ENCODE measurements around the gene PBLD. TPM values are rescaled to one million over a fixed set of nuclear protein-coding genes. Genes with fewer than 3 reads are reported as not detected.
"Not testable (repeated sequence)": the region's sequence is repeated elsewhere in the genome, so short reads cannot be mapped to it uniquely, and the experiment has no call there.

Gene PBLD
- total RNA-seq, 4 donors from 2014 or later = 2.0 to 3.6 (median 2.8) TPM

DNA sequence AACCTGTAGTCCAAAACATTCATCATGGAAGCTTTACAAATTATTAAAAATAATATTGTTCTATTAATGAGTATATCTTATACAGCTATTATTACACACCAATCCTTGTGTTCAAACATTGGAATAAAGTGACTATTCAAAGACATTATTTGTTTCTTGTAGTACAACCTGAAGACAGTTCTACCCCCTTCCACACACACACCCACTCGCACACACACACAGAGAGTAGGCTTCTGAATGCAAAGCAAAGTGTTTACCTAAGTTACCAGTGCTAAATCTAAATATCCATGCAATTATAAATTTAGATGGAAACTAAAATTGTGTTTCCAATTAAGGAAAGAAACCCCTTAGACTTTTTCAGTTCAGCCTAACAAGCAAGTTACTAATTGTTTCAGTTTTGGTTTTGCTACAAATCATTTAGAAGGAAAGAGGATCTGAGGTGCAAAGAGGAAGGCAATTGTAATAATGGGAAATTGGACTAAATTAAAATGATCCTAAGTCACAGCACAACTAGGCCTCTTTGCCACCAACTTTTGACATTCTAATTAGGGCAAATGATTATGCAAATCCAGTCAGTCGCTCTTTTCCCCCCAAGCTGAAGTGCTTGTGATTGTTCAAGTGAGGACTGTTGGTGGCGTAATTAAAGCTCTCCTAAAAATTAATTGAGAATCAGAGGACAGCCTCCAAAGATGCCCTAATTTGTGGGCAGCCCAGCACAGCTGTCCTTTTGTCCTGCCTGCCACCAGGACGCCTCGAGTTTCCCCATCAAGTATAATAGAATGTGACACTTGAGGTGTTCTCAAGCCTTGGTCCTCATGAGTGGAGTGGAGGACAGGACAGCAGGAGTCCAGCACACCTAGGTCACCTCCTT is 80.9 kb downstream of the PBLD start:
- intact Hi-C loops (cut with DNase I; ENCODE audit: low total_unique reads) = no loop called here
- H3K4me3 ChIP-seq (ENCODE audit: low read depth, poor library complexity, severe bottlenecking) = no peak overlapping the region
- 79 to 83% methylated on average over 5 of the region's 5 CpGs for WGBS, 2 donors
- no peak for TF ChIP-seq POLR2A (IDR thresholded peaks at IDR 0.05)
- TF ChIP-seq, protein P1, sequence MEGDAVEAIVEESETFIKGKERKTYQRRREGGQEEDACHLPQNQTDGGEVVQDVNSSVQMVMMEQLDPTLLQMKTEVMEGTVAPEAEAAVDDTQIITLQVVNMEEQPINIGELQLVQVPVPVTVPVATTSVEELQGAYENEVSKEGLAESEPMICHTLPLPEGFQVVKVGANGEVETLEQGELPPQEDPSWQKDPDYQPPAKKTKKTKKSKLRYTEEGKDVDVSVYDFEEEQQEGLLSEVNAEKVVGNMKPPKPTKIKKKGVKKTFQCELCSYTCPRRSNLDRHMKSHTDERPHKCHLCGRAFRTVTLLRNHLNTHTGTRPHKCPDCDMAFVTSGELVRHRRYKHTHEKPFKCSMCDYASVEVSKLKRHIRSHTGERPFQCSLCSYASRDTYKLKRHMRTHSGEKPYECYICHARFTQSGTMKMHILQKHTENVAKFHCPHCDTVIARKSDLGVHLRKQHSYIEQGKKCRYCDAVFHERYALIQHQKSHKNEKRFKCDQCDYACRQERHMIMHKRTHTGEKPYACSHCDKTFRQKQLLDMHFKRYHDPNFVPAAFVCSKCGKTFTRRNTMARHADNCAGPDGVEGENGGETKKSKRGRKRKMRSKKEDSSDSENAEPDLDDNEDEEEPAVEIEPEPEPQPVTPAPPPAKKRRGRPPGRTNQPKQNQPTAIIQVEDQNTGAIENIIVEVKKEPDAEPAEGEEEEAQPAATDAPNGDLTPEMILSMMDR (IDR thresholded peaks at IDR 0.05) = no peak
- no peak for DNase-seq (ENCODE audit: low spot score in 2 of 2)

DNA sequence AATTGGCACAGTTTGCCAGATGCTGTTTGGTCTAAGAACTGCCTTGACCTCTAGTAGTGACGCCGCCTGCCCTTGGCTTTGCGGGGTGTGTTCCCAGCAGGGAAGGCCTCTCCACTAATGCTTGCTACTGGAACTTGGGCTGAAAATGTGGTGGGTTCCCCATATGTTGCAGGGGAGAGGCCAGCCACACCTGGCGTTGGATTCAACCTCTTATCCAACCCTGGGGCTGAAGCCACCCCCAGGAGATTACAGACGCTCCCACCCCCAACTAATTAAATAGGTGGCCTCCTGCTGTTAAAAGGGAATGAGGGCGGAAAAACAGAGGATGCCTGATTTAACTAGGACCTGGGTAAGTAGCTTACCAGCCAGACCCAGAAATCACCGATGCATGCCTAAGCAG is 81.6 kb downstream of the PBLD start:
- no peak for DNase-seq (ENCODE audit: low spot score in 2 of 2)
- WGBS, 2 donors = 85 to 96% methylated on average over 7 of the region's 7 CpGs
- intact Hi-C loops (cut with DNase I; ENCODE audit: low total_unique reads) = no loop called here
- H3K4me3 ChIP-seq (ENCODE audit: low read depth, poor library complexity, severe bottlenecking) = no peak overlapping the region
- TF ChIP-seq POLR2A (IDR thresholded peaks at IDR 0.05) = no peak
- TF ChIP-seq, protein P1 (IDR thresholded peaks at IDR 0.05) = no peak

DNA sequence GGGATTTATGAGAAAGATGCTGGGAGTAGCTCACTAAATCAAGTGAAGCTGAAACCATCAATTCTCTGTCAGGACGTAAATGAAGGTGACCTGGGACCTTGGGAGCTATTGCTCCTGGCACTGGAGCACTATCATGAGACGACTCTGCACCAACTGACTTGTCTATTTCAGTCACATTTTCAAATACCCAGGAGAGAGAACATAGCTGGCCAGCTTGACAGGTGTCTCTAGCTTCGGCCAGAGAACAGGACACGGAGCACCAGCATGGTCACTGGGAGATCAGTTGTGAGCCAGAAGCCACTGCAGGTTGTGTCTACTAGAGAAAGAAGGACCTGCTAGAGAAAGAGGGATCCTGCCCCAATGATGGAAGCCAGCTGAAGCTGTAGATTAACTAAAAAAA is 83.4 kb downstream of the PBLD start:
- intact Hi-C loops (cut with DNase I; ENCODE audit: low total_unique reads) = no loop called here

DNA sequence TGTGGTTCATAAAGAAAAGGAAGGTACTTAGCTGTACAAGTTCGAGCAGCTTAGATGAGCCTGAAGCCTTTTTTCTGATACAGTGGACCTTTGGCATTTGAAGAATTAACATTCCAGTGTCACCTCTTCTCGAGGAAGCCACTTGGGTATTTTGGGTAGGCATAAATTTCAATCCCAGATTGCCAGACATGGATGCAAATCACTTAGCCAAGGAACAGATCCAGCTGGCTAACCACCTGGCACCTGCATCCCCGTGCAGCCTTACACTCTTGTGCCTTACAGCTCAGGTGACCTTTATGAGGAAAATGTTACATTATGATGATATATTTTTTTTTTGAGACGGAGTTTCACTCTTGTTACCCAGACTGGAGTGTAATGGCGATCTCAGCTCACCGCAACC is 84.8 kb downstream of the PBLD start:
- 72 to 77% methylated on average over 6 of the region's 6 CpGs for WGBS, 2 donors
- TF ChIP-seq, protein P1 (IDR thresholded peaks at IDR 0.05) = no peak
- no peak for TF ChIP-seq POLR2A (IDR thresholded peaks at IDR 0.05)
- intact Hi-C loops (cut with DNase I; ENCODE audit: low total_unique reads) = no loop called here
- no peak for DNase-seq (ENCODE audit: low spot score in 2 of 2)
- H3K4me3 ChIP-seq (ENCODE audit: low read depth, poor library complexity, severe bottlenecking) = no peak overlapping the region

More for the DNA sequence above, 83.4 kb downstream of the PBLD start:
- TF ChIP-seq, protein P1 (IDR thresholded peaks at IDR 0.05) = no peak
- TF ChIP-seq POLR2A (IDR thresholded peaks at IDR 0.05) = no peak
- DNase-seq (ENCODE audit: low spot score in 2 of 2) = no peak
- WGBS, 2 donors = 88 to 95% methylated on average over 4 of the region's 4 CpGs
- H3K4me3 ChIP-seq (ENCODE audit: low read depth, poor library complexity, severe bottlenecking) = no peak overlapping the region

DNA sequence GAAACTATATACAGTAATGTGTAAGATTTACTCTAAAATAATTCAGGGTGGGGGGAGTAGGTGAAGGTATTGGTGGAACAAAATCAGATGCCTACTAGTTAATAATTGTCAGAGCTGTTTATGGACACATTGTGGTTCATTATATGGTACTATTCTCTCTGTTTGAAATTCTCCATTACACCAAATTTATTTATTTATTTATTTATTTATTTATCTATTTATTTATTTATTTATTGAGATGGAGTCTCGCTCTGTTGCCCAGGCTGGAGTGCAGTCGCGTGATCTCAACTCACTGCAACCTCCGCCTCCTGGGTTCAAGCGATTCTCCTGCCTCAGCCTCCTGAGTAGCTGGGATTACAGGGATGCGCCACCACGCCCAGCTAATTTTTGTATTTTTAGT is 86.3 kb downstream of the PBLD start:
- WGBS, 2 donors = 92 to 99% methylated on average over 7 of the region's 7 CpGs
- intact Hi-C loops (cut with DNase I; ENCODE audit: low total_unique reads); H3K4me3 ChIP-seq (ENCODE audit: low read depth, poor library complexity, severe bottlenecking); DNase-seq (ENCODE audit: low spot score in 2 of 2): not testable (repeated sequence)

DNA sequence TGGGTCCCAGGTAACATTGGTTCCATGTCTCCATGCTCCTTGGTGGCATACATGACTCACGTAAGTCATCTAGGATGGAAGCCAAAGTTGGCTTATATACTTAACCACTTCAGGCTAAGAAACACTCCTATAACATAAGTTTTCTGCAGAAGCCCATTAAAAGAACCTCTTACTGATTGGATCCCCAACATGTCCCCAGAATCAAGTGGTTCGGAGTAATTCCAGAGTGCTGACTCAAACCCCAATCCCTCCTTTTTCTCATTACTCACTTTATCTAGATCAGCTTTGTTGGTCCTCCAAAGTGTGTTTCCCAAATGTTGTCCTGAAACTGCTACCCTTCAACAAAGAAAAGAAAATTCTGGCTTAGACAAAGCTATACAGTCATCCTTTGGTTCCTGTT is 90.7 kb downstream of the PBLD start:
- 83 to 84% methylated on average over 2 of the region's 2 CpGs for WGBS, 2 donors
- TF ChIP-seq POLR2A (IDR thresholded peaks at IDR 0.05) = no peak
- TF ChIP-seq, protein P1 (IDR thresholded peaks at IDR 0.05) = no peak
- DNase-seq (ENCODE audit: low spot score in 2 of 2) = no peak
- no peak overlapping the region for H3K4me3 ChIP-seq (ENCODE audit: low read depth, poor library complexity, severe bottlenecking)
- intact Hi-C loops (cut with DNase I; ENCODE audit: low total_unique reads) = loop anchor here (5.0 kb wide), 1 partner anchor 190 kb away; no protein-coding TSS in a partner anchor
